Measurements from ENCODE around the gene LY6G5B.

DNA sequence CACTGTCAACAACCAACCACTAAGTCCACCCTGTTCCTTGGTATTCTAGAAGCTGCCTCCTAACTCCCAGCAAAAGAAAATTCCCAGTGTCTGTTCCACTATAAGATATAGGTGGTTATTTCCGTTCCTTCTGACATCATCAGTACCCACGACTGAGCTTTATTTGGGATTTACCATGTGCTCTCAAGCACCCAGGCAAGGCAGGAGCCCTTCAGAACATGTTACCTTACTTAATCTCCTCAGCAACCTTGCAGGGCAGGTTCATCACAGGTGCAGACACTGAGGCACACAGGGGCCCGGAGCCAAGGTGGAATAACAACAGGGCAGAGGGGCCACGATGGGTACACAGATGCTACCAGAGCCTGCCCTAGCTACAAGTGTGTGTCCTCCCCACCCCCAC, 22.6 kb downstream of the LY6G5B start:
- TF ChIP-seq, protein P1, sequence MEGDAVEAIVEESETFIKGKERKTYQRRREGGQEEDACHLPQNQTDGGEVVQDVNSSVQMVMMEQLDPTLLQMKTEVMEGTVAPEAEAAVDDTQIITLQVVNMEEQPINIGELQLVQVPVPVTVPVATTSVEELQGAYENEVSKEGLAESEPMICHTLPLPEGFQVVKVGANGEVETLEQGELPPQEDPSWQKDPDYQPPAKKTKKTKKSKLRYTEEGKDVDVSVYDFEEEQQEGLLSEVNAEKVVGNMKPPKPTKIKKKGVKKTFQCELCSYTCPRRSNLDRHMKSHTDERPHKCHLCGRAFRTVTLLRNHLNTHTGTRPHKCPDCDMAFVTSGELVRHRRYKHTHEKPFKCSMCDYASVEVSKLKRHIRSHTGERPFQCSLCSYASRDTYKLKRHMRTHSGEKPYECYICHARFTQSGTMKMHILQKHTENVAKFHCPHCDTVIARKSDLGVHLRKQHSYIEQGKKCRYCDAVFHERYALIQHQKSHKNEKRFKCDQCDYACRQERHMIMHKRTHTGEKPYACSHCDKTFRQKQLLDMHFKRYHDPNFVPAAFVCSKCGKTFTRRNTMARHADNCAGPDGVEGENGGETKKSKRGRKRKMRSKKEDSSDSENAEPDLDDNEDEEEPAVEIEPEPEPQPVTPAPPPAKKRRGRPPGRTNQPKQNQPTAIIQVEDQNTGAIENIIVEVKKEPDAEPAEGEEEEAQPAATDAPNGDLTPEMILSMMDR (IDR thresholded peaks at IDR 0.05; ENCODE audit: borderline replicate concordance, extremely low read depth, low read length, poor library complexity, severe bottlenecking), result no peak
- no peak for TF ChIP-seq EZH2 (IDR thresholded peaks at IDR 0.05; ENCODE audit: borderline replicate concordance, low read depth, low read length, severe bottlenecking)

Data from DND-41 (cell line).